Skeletal muscle tissue (tissue), 4 donors: ENCODE data around the gene MT4. TPM values are rescaled to one million over a fixed set of nuclear protein-coding genes. Genes with fewer than 3 reads are reported as not detected.

Experiments
- H3K27ac ChIP-seq: one replicate; pipeline ENCODE4 v1.7.0; 2013; ENCODE audit warnings: mild to moderate bottlenecking, low read depth, low read length, inconsistent platforms
- H3K27me3 ChIP-seq, 3 donors: one replicate each; pipeline ENCODE4 v1.7.0; 2013; ENCODE audit warnings: low read length in 3 of 3; ENCODE audit not compliant: control insufficient read depth in 3 of 3, insufficient read depth in 3 of 3
- H3K36me3 ChIP-seq, 3 donors: one replicate each; pipeline ENCODE4 v1.7.0; 2013; ENCODE audit warnings: low read length in 3 of 3; ENCODE audit not compliant: control insufficient read depth in 3 of 3, insufficient read depth in 3 of 3
- H3K4me1 ChIP-seq, 3 donors: one replicate each; pipeline ENCODE4 v1.7.0; 2013; ENCODE audit warnings: low read length in 3 of 3, mild to moderate bottlenecking in 3 of 3; ENCODE audit not compliant: control insufficient read depth in 3 of 3, insufficient read depth in 3 of 3
- H3K4me3 ChIP-seq, 3 donors: one replicate each; pipeline ENCODE4 v1.7.0; 2013; ENCODE audit warnings: low read length in 3 of 3
- H3K9ac ChIP-seq, 3 donors: one replicate each; pipeline ENCODE4 v1.7.0; 2013; ENCODE audit warnings: low read length in 3 of 3, mild to moderate bottlenecking in 3 of 3, moderate library complexity in 2 of 3, low read depth in 1 of 3
- H3K9me3 ChIP-seq, 3 donors: one replicate each; pipeline ENCODE4 v1.7.0; 2013; ENCODE audit warnings: low read length in 3 of 3; ENCODE audit not compliant: control insufficient read depth in 3 of 3
- total RNA-seq: library from RNA; depleted of rRNA; stranded (reverse); fragments of >200 nt; gene quantifications from one replicate; pipeline ENCODE4 v1.2.3, GENCODE V29; 2014
- donor health status: Osteomylitis.

Gene MT4
- not detected for total RNA-seq

- Histone ChIP-seq H3K36me3 (no peaks in the 10 kb centered on the region), H3K27me3 (no peaks in the 10 kb centered on the region), H3K9me3 (no peaks in the 10 kb centered on the region), H3K9ac (no peak within 1 kb of the TSS), H3K27ac (no peak within 1 kb of the TSS), H3K4me3 (no peak within 1 kb of the TSS), H3K4me1 (no peaks in the 10 kb centered on the region)
These were observed at the start of gene MT4 for GRCh38 chr16:56564793-56565477. Gene MT4, plus strand, starts transcription at chr16:56565073. Its CDS starts 56 bp downstream, at chr16:56565129.

- H3K27ac ChIP-seq: no peak overlapping the region
- peaks cover 0 to 6% (median 1%) of the 10 kb centered on the region in 3 donors for H3K36me3 ChIP-seq
- H3K4me3 ChIP-seq: no peak overlapping the region
- no peaks in the 10 kb centered on the region for H3K9me3 ChIP-seq
- peaks cover 30 to 44% (median 32%) of the 10 kb centered on the region in 3 donors for H3K4me1 ChIP-seq
- no peaks in the 10 kb centered on the region for H3K27me3 ChIP-seq
- peak overlapping the region in 1 of 3 donors; percentile 7 for H3K9ac ChIP-seq
These were observed 49.2 kb upstream of the MT4 start for GRCh38 chr16:56515665-56516064.

- Histone ChIP-seq H3K4me3 (no peak overlapping the region), H3K9me3 (no peaks in the 10 kb centered on the region), H3K36me3 (peaks cover 0 to 6% (median 0%) of the 10 kb centered on the region in 3 donors), H3K4me1 (peaks cover 28 to 42% (median 32%) of the 10 kb centered on the region in 3 donors), H3K27me3 (no peaks in the 10 kb centered on the region), H3K9ac (peak overlapping the region in 1 of 3 donors; percentile 45), H3K27ac (no peak overlapping the region)
These were observed 47.7 kb upstream of the MT4 start for GRCh38 chr16:56517206-56517605.

- Histone ChIP-seq H3K9ac (peak overlapping the region in 1 of 3 donors; percentile 38), H3K9me3 (no peaks in the 10 kb centered on the region), H3K27ac (peak overlapping the region; percentile 0), H3K36me3 (no peaks in the 10 kb centered on the region), H3K4me1 (peaks cover 28 to 42% (median 32%) of the 10 kb centered on the region in 3 donors), H3K27me3 (no peaks in the 10 kb centered on the region), H3K4me3 (peak overlapping the region in 2 of 3 donors; percentile 39 to 96)
These were observed 46.4 kb upstream of the MT4 start for GRCh38 chr16:56518425-56518824.

- H3K9ac ChIP-seq: peak within 1 kb of the TSS; percentile 80 to 96 (median 89)
- no peaks in the 10 kb centered on the region for H3K36me3 ChIP-seq
- peak within 1 kb of the TSS; percentile 91 to 97 (median 96) for H3K4me3 ChIP-seq
- H3K27me3 ChIP-seq: no peaks in the 10 kb centered on the region
- H3K4me1 ChIP-seq: peaks cover 25 to 41% (median 32%) of the 10 kb centered on the region in 3 donors
- H3K27ac ChIP-seq: peak within 1 kb of the TSS; percentile 82
- no peaks in the 10 kb centered on the region for H3K9me3 ChIP-seq
These were observed 45.2 kb upstream of the MT4 start, which contains the start of gene BBS2 for GRCh38 chr16:56519459-56520250. Gene BBS2, minus strand, starts transcription at chr16:56520024. Its CDS starts 162 bp downstream, at chr16:56519862.

- peak overlapping the region; percentile 59 to 96 (median 89) for H3K9ac ChIP-seq
- peaks cover 25 to 38% (median 29%) of the 10 kb centered on the region in 3 donors for H3K4me1 ChIP-seq
- no peaks in the 10 kb centered on the region for H3K36me3 ChIP-seq
- H3K9me3 ChIP-seq: no peaks in the 10 kb centered on the region
- H3K27ac ChIP-seq: peak overlapping the region; percentile 82
- peak overlapping the region; percentile 91 to 97 (median 96) for H3K4me3 ChIP-seq
- H3K27me3 ChIP-seq: no peaks in the 10 kb centered on the region
These were observed 44.7 kb upstream of the MT4 start for GRCh38 chr16:56520251-56520577.

- H3K4me3 ChIP-seq: no peak overlapping the region
- H3K36me3 ChIP-seq: no peaks in the 10 kb centered on the region
- no peaks in the 10 kb centered on the region for H3K27me3 ChIP-seq
- H3K9me3 ChIP-seq: no peaks in the 10 kb centered on the region
- peaks cover under 1 to 4% (median 2%) of the 10 kb centered on the region in 3 donors for H3K4me1 ChIP-seq
- H3K27ac ChIP-seq: no peak overlapping the region
- no peak overlapping the region for H3K9ac ChIP-seq
These were observed 39.6 kb upstream of the MT4 start for GRCh38 chr16:56525236-56525635.

GRCh38 chr16:56530872-56531271 lies 34.0 kb upstream of the MT4 start:
- Histone ChIP-seq H3K27me3 (no peaks in the 10 kb centered on the region), H3K27ac (no peak overlapping the region), H3K36me3 (no peaks in the 10 kb centered on the region), H3K9me3 (no peaks in the 10 kb centered on the region), H3K4me3 (no peak overlapping the region), H3K4me1 (no peaks in the 10 kb centered on the region), H3K9ac (no peak overlapping the region)

- Histone ChIP-seq H3K27ac (no peak overlapping the region), H3K9ac (no peak overlapping the region), H3K4me1 (no peaks in the 10 kb centered on the region), H3K27me3 (no peaks in the 10 kb centered on the region), H3K9me3 (no peaks in the 10 kb centered on the region), H3K4me3 (no peak overlapping the region), H3K36me3 (no peaks in the 10 kb centered on the region)
These were observed 32.2 kb upstream of the MT4 start for GRCh38 chr16:56532714-56533113.

GRCh38 chr16:56534847-56535383 lies 30.0 kb upstream of the MT4 start:
- no peaks in the 10 kb centered on the region for H3K27me3 ChIP-seq
- H3K27ac ChIP-seq: no peak overlapping the region

More at GRCh38 chr16:56534847-56535383, 30.0 kb upstream of the MT4 start:
- Histone ChIP-seq H3K9me3 (no peaks in the 10 kb centered on the region), H3K36me3 (no peaks in the 10 kb centered on the region), H3K4me1 (no peaks in the 10 kb centered on the region), H3K4me3 (no peak overlapping the region), H3K9ac (no peak overlapping the region)
